Left cardiac atrium (tissue), 4 donors: ENCODE measurements around the gene BNIP3. TPM values are rescaled to one million over a fixed set of nuclear protein-coding genes. Genes with fewer than 3 reads are reported as not detected.
A peak's percentile ranks its signal among the peaks of the same experiment; 100 is the strongest.

Experiments
- ATAC-seq, 2 donors: fragments of 200-7000 bp; cut with Tn5 transposase; one replicate each; pipeline ENCODE4 v1.9.1; 2020; ENCODE audit warnings: mild to moderate bottlenecking in 2 of 2, moderate library complexity in 2 of 2
- DNase-seq: peaks from one replicate; pipeline ENCODE4 v3.0.0-alpha.2; 2020
- intact Hi-C, 2 donors: fragments of 100-400 bp; cut with DNase I; formaldehyde crosslinking; loops; one replicate each; pipeline versions ENCODE4 v1.14.1 to v1.15.1; 2022 to 2023
- long read RNA-seq: library from polyadenylated mRNA; unstranded; transcript quantifications from one replicate; pipeline ENCODE4 v2.0.0, GENCODE V29; 2021
- total RNA-seq, 2 donors: library from RNA; stranded (reverse); fragmentation: NEBNext Ultra II Directional; extraction: Animal tissue kit (Norgen Biotek cat#: 25700); gene quantifications; one replicate each; pipeline ENCODE4 v1.2.1, GENCODE V29; 2021
- donor health status: DM: no; HTN: yes; CAD: no.
- donor health status: DM: no; HTN: yes; CAD: no; lungs with severe emphysema.
- donor health status: DM: yes; HTN: yes; CAD: no.
- donor health status: Dilated cardiomyopathy.

Gene BNIP3, protein sequence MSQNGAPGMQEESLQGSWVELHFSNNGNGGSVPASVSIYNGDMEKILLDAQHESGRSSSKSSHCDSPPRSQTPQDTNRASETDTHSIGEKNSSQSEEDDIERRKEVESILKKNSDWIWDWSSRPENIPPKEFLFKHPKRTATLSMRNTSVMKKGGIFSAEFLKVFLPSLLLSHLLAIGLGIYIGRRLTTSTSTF
- total RNA-seq, result 10 to 100 TPM; 67.1 to 87.1 TPM
- long read RNA-seq, transcript BNIP3-201 (6 exons, 2,861 nt), result major isoform, 378 of 416 reads
- long read RNA-seq, partial matches to known transcripts, result 35 of 416 reads
- long read RNA-seq, other reads (novel, unspliced or antisense), result 3 of 416 reads

DNA sequence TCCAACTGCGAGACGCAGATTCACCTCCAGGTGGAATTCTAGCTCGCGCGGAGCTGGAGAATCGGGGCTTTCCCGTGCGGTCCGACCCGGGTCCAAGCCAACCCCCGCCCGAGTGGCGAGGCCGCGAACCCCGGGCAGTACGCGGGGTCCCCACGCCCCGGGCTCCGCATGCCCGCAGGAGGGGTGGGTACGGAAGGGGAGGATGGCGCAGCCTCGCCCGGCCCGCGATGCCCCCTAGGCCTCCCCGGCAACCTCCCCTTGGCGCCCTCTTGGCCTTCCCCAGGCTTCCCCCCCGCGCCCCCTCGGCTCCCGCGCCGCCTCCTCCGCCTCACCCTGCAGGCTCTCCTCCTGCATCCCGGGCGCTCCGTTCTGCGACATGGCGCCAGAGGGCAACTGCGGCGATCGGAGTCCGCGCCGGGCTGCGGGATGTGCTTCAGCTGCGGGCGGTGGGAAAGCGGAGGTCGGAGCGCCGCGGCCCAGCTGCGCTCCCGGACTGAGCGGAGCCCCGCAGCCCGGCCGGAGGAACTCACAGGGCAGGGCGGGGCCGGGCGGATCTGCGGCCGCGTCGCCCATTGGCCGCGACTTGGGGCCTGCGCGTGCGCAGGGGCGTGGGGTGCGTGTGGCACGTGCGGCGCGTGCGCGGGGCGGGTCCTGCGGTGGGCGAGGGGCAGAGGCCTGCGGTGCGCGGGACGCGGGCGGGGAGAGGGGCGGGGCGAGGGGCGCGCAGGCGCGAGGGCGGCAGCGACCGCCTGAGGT, at the start of gene BNIP3:
Gene BNIP3 (minus strand): TSS at position 495 of the 756 bp plus-strand sequence. CDS start 117 bp downstream, at position 378.
- intact Hi-C loops, result no loop called here
- DNase-seq, result peak; percentile 95
- peak; percentile 96 for ATAC-seq

DNA sequence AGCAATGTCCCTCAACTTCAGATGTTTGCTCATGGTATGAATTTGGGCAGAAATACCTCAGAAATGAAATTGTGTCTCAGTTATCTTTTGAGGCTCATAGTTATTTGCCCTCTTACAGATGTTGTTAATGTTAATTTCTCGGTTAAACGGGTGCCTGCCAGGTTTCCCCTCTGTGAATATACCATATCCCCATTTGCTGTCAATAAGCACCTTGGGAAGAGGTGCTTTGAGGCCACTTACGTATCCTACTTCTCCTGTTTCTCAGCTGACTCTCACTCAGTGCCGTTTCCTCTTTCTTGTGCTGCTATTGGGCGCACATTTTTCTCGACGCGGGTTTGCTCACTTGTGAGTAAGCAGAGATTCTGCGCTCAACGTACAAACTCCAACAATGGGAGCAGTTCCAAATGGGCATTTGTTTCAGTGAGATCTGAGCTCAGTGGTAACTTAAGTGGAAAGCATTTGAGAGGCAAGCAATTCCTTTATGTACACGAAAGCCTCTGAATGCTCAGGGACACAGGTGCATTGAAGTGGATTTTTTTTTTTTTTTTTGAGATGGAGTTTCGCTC, 49.3 kb upstream of the BNIP3 start:
- intact Hi-C loops, result no loop called here

DNA sequence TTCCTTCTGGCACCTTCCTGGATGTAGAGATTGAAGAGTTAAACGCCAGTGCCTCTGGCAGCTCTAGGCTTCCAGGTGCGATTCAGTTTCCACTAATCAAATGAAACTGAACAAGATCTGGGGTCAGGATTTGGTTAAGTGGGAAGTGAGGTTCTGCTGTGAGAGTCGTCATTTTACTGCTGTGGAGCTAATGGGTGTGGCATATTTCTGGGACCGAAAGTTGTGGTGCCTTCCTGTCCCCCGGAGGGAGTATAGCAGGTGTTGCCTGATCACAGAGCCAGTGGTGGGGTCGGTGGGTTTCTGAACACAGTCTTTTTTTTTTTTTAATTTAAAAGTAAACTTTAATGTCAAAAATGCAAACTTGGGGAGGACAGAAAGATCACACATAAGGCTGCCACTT, 47.0 kb upstream of the BNIP3 start:
- no peak for DNase-seq
- intact Hi-C loops, result no loop called here
- ATAC-seq, result no peak

More for the DNA sequence above, 49.3 kb upstream of the BNIP3 start:
- DNase-seq (no peak), ATAC-seq (no peak)

DNA sequence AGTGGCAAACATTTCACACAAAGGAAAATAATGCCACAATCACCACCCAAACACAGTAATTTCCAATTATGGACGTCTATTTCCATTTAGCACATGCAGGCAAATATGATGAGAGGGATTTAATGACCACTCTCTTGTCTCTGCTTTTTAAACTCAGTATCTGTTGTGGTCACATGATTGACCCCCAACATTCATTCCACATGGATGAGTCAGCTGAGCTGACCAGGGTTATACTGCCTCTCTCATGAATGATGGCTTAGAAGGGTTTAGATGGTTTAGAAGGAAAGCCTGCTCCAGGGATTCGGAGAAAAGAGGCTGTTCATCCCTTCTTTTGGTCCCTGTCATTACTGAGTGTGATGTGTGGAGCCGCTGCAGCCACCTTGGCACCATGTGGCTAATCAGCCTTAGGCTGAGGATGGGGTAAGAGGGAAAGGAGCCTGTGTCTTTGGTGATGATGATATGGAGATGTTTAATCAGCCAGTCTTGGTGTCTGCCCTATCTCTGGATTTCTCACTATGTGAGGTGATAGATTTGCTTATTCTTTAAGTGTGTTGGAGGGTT, 45.8 kb upstream of the BNIP3 start:
- DNase-seq, result no peak
- ATAC-seq, result no peak
- intact Hi-C loops, result no loop called here

DNA sequence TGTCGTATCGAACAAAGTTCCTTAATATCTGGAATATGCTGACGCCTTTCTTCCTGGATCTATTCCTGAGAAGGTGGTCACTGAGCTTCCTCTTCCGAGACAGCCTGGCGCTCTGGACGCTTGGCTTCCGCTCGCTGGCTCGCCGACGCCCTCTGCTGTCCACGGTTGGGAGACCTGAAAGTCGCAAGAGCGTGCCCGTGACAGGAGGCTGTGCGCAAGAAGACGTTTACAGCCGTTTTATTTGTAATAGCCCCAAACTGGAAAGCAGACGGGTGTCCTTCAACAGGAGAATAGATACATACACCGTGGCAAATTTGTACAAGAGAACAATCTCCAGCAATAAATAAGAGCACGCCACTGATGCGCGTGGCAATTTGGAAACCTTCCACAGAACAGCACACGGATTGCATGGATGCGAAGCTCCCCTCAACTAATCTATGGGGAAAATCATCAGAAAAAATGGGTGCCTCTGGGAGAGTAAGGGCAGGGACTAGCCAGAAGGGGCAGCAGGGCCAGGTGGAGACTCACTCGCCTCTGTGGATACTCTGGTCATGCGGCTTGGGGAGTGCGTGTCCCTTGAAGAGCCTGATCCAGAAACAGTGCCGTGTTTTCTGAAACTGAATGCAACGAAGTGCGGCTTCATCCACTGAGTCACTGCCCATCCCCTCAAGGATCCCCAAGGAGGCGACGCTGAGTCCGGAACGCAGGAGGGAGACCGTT, 41.5 kb upstream of the BNIP3 start:
- peak; percentile 87 for DNase-seq
- peak; percentile 93 to 95 for ATAC-seq
- intact Hi-C loops, result loop anchor here (1.0 to 5.0 kb wide), 3 partner anchors 46 to 138 kb away; no protein-coding TSS in a partner anchor

DNA sequence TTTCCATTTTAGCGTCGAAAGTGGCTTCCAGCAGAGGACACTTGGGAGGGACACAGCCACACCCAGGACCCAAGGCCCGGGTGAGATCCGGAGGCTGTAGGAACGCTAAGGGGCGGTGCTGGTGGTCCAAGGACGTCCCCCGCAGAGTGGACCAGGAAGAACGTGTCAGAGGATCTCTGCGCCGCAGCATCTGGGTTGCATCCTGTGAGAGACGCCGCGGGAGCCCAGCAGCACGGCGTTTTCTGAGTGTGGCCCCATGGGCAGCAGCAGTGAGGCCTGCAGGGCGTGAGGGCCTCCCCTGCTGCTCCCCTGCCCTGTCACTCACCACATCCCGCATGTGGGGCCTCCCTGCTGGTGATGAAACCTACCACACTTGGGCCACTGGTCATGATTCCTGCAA, 40.5 kb upstream of the BNIP3 start:
- intact Hi-C loops, result loop anchor here (2.0 to 5.0 kb wide), 2 partner anchors 45 to 137 kb away; no protein-coding TSS in a partner anchor
- DNase-seq (no peak), ATAC-seq (no peak)

DNA sequence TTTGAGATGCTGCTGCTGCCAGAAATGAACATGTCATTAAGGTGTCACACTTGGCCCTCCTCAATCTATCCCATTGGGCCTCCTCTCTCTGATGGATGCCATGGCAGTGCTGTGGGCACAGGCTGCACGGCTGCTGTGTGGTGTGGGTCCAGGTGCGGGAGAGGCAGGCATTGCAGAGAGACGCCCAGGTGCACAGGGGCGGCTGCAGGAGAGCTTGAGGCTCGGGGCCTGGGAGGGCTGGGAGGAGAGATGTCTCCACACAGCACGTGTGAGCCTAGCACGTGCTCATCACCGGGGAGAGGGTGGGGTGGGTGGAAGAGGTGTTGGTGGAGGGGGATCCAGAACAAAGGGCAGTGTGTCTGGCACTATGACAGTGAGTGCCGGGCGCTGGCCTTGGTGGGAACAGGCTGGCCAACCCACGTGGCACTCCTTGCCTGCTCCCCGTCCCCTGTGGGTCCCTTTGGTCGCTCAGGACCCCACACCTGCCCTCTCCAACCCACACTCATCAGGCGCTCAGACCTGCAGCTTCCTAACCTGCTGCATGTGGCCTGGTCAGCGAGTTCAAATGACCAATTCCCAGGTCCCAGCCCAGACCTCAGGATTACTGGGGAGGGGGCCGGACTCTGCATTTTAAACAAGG, 39.9 kb upstream of the BNIP3 start:
- intact Hi-C loops, result loop anchor here (2.0 to 5.0 kb wide), 2 partner anchors 44 to 137 kb away; no protein-coding TSS in a partner anchor
- DNase-seq, result no peak
- no peak for ATAC-seq

DNA sequence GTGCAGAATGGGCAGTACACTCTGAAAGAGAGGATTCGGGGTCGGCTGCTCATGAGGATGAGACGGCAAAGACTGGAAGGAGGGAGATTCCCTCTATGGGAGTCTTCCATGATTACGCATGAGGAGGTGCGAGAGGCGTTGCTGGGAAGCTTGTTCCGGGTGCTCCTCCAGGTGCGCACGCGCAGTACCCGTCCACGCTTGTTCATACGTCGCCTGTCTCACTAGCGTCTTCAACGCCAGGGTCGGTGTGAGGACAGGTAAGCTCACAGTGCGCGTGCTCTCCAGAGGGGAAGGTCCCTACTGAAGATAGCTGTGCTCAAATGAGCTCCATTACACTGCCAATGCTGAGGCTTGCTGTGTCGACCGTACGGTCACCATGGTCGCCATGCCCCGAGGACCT, 39.3 kb upstream of the BNIP3 start:
- intact Hi-C loops, result loop anchor here in 1 of 2 donors (5.0 kb wide), 1 partner anchor 44 kb away; no protein-coding TSS in a partner anchor
- DNase-seq, result no peak
- no peak for ATAC-seq

DNA sequence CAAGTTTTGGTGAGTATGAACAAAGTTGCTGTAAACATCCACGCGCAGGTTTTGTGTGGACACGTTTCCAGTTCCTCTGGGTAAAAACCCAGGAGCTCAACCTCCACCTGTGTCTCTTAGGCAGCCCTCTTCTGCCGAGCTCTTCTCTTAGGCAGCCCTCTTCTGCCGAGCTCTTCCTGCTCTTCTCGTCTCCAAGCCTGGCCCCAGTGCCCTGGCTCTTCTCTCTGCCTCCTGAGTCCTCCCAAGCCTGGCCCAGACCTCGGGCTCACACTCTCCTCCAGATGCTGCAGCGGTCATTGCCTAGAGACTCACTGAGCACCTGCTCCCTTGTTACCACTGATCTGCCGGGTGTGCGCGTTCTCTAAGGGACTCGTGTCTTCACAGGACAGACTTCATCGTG, 38.7 kb upstream of the BNIP3 start:
- intact Hi-C loops, result loop anchor here in 1 of 2 donors (5.0 kb wide), 1 partner anchor 43 kb away; no protein-coding TSS in a partner anchor
- DNase-seq (no peak), ATAC-seq (no peak)

DNA sequence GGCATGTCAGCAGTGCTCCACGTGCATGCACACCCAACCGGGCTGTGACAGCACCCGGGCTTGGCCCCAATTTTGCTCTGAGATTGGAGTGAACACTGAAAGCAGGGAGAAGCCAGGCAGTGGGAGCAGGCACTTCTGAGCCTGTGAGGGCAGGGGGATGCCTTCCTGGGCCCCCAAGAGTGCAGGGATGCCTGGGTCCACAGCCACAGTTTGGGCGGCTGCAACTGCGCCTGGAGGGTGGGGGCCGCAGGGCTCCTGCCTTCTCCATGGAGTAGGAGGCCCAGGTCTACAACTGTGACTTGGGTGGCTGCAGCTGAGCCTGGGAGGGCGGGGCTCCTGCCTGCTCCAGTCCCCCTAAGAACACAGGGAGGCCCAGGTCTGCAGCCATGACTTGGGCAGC, 37.6 kb upstream of the BNIP3 start:
- DNase-seq, result no peak
- intact Hi-C loops, result no loop called here
- no peak for ATAC-seq

DNA sequence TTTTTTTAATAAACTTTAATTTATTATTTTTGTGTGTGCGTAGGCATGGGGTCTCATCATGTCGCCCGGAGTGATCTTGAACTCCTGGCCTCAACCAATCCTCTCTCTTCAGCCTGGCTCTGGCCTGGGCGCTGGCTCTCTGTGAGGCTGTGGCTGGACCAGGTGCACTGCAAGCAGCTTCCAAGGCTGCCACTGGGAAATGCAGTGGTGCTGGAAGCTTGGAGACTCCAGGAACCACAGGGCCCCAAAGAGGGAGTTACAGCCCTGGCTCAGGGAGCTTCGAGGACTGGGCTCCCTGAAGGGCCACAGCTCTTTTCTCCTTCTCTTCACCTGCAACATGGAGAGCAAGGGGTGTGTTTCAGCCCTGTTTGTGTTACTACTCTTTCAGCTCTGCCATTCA, 36.7 kb upstream of the BNIP3 start:
- no peak for ATAC-seq
- DNase-seq, result no peak
- intact Hi-C loops, result no loop called here

DNA sequence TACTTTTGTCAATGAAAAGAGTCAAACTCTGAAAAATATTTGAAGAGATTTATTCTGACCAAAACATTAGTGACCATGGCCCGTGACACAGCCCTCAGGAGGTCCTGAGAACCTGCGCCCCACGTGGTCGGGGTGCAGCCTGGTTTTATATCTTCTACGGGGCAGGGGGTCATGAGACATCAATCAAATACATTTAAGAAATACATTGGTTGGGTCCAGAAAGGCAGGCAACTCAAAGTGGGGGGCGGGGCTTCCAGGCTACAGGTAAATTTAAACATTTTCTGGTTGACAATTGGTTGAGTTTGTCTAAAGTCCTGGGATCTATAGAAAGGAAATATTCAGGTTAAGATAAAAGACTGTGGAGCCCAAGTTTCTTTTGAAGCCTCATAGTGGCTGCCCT, 34.8 kb upstream of the BNIP3 start:
- DNase-seq (no peak), ATAC-seq (no peak)
- intact Hi-C loops, result no loop called here

DNA sequence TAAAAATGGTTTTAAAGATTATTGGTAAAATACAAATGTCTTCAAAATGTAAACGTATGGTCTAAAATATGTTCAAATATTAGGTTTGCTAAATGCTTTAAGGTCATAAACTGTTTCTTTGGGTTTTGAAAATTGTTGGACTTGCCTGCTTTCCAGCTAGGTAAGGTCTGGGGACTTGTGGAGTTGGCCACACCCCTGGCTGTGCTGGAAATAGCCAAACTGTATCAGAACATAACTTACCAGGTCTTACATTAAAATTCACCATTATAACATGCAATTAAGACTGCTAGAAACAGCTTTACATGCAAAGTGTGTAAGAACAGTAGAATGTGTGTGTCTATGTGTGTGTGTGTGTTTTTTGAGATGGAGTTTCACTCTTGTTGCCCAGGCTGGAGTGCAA, 29.7 kb upstream of the BNIP3 start:
- ATAC-seq (no peak), DNase-seq (no peak)
- intact Hi-C loops, result no loop called here

DNA sequence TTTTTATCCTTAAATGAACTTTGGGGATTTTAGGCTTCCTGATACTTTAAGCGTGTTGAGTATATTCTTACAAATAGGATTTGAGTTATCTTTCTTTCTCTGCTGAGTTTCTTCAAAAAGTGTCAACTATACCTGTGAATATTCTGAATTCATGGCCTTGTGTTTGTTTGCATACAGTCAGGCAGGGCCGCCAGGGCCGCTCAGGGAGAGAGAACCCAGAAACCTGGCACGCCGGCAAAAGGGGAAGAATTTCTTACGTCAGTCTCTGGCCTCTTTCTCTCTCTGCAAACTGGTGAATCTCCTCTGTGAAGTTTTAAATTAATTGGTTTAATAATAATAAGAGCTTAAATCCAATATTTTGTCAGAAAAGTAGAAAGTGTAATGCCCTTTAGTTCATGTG, 29.3 kb upstream of the BNIP3 start:
- DNase-seq, result no peak
- intact Hi-C loops, result no loop called here
- ATAC-seq, result no peak

DNA sequence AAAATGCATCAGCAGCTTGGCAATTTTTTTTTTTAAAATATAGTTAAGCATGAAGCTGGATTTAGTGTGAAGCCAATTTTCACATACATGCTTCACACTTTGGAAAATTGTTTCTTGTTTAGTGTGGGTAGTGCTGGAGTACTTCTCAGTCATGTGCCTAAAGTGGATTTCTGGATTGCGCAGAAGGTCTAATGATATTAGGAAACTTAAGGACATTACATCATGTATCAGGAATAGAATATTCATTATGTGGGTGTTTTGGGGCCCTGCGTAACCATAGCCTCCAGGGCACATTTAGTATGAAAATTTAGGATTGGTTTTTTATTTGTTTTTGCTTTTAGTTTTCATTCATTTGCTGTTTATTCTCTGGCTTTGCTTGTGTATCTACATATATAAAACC, 28.8 kb upstream of the BNIP3 start:
- DNase-seq (no peak), ATAC-seq (peak in 1 of 2 donors; percentile 41)
- intact Hi-C loops, result no loop called here

DNA sequence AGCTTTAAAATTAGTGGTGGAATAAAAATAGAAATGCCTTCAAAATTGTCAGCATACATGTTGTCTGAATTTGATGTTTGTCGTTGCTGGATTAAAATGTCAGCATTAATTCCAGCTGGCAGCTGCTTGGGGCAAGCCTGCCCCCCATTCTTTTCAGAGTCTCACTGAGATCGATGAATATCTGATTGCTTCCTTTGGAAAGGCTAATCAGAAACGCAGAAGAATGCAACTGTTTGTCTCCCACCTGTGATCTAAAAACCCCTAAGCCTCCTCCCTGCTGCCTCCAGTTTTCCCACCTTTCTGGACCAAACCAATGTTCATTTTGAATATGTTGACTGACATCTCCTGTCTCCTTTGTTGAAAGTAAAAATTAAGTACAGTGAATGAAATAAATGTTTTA, 27.9 kb upstream of the BNIP3 start:
- DNase-seq (no peak), ATAC-seq (no peak)
- intact Hi-C loops, result no loop called here

DNA sequence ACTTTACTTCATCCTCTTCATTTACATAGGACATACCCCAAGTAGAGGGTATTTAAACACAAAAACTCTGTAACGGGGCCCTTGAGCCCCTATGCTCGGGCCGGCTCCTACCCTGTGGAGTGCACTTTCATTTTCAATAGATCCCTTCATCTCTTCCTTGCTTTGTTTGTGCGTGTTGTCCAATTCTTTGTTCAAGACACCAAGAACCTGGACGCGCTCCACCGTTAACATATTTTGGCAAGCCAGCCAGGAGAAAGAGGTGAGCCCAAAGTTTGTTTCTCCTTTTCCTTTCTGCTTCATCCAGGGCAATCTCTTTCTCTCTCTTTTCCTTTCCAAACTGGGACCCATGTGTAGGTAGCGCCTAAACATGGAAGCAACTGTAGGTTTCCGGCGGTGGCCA, 26.0 kb upstream of the BNIP3 start:
- intact Hi-C loops, result no loop called here
- no peak for DNase-seq
- ATAC-seq, result no peak

DNA sequence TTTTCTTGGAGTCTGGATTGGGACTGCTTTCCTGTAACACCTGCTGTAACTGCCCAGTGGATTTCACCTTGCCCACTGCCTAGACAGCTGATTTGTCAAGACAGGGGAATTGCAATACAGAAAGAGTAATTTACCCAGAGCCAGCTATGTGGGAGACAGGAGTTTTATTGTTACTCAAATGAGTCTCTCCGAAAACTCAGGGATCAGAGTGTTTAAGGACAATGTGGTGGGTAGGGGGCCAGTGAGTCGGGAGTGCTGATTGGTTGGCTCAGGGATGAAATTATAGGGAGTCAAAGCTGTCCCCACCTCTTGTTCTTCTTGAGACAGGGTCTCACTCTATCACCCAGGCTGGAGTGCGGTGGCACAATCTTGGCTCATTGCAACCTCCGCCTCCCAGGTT, 25.2 kb upstream of the BNIP3 start:
- no peak for DNase-seq
- intact Hi-C loops, result no loop called here
- no peak for ATAC-seq

DNA sequence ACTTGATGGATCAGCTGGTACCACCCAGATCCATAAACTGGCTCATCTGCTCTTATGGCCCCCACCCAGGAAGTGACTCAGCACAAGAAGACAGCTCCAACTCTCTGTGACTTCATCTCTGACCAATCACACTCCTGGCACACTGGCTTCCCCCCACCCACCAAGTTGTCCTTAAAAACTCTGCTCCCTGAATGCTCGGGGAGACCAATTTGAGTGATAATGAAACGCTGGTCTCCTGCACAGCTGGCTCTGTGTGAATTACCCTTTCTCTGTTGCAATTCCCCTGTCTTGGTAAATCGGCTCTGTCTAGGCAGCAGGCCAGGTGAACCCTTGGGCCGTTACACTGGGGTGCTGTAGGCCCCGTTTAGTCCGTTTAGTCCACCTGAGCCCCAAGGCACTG, 23.4 kb upstream of the BNIP3 start:
- intact Hi-C loops, result no loop called here
- ATAC-seq, result no peak
- DNase-seq, result no peak
